ENCODE measurements around the gene EPB41L4A.
"Not testable (repeated sequence)": the region's sequence is repeated elsewhere in the genome, so short reads cannot be mapped to it uniquely, and the experiment has no call there.

Gene EPB41L4A

GRCh38 chr5:112250551-112250950, 168.5 kb downstream of the EPB41L4A start:
- no peak for DNase-seq

- DNase-seq, result no peak
Measured at GRCh38 chr5:112248623-112249022, 170.5 kb downstream of the EPB41L4A start.

- DNase-seq, result no peak
Measured at GRCh38 chr5:112247960-112248359, 171.1 kb downstream of the EPB41L4A start.

GRCh38 chr5:112245656-112246055, 173.4 kb downstream of the EPB41L4A start:
- no peak for DNase-seq

GRCh38 chr5:112239996-112240395, 179.1 kb downstream of the EPB41L4A start:
- no peak for DNase-seq

GRCh38 chr5:112238473-112238872, 180.6 kb downstream of the EPB41L4A start:
- no peak for DNase-seq

GRCh38 chr5:112237456-112237855, 181.6 kb downstream of the EPB41L4A start:
- DNase-seq, result no peak

- no peak for DNase-seq
Measured at GRCh38 chr5:112234000-112234399, 185.1 kb downstream of the EPB41L4A start.

- DNase-seq, result no peak
Measured at GRCh38 chr5:112232667-112233066, 186.4 kb downstream of the EPB41L4A start.

GRCh38 chr5:112230606-112231005, 188.5 kb downstream of the EPB41L4A start:
- no peak for DNase-seq

GRCh38 chr5:112228667-112229066, 190.4 kb downstream of the EPB41L4A start:
- DNase-seq, result peak; percentile 92

GRCh38 chr5:112227911-112228631, 191.0 kb downstream of the EPB41L4A start:
- DNase-seq, result no peak

- DNase-seq, result no peak
Measured at GRCh38 chr5:112226215-112226614, 192.9 kb downstream of the EPB41L4A start.

- DNase-seq, result not testable (repeated sequence)
Measured at GRCh38 chr5:112222997-112223396, 196.1 kb downstream of the EPB41L4A start.

- no peak for DNase-seq
Measured at GRCh38 chr5:112221128-112221527, 197.9 kb downstream of the EPB41L4A start.

GRCh38 chr5:112219000-112219399, 200.1 kb downstream of the EPB41L4A start:
- DNase-seq, result no peak

- DNase-seq, result no peak
Measured at GRCh38 chr5:112217843-112218579, 201.1 kb downstream of the EPB41L4A start.

- no peak for DNase-seq
Measured at GRCh38 chr5:112216140-112216539, 202.9 kb downstream of the EPB41L4A start.

- peak; percentile 15 for DNase-seq
Measured at GRCh38 chr5:112210430-112211005, 208.6 kb downstream of the EPB41L4A start.

- DNase-seq, result no peak
Measured at GRCh38 chr5:112208699-112209615, 210.1 kb downstream of the EPB41L4A start.

GRCh38 chr5:112208195-112208594, 210.9 kb downstream of the EPB41L4A start:
- DNase-seq, result not testable (repeated sequence)

- no peak for DNase-seq
Measured at GRCh38 chr5:112205846-112206245, 213.2 kb downstream of the EPB41L4A start.

- no peak for DNase-seq
Measured at GRCh38 chr5:112203229-112203628, 215.8 kb downstream of the EPB41L4A start.
